Right kidney (tissue), 9 donors: Measurements from ENCODE around the gene TMEM150A.
"Not testable (repeated sequence)": the region's sequence is repeated elsewhere in the genome, so short reads cannot be mapped to it uniquely, and the experiment has no call there.

Experiments
- DNase-seq: peaks from one replicate; pipeline ENCODE4 v3.0.0-alpha.2; 2016
- long read RNA-seq, 8 donors: transcript quantifications; one replicate each; lab custom pipeline, GENCODE V29; 2026

TMEM150A gene, protein sequence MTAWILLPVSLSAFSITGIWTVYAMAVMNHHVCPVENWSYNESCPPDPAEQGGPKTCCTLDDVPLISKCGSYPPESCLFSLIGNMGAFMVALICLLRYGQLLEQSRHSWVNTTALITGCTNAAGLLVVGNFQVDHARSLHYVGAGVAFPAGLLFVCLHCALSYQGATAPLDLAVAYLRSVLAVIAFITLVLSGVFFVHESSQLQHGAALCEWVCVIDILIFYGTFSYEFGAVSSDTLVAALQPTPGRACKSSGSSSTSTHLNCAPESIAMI
- long read RNA-seq, donor 1, transcript TMEM150A-202 (8 exons, 1,518 nt): major isoform, 8 of 15 reads
- long read RNA-seq, donor 1, partial matches to known transcripts: 0 of 15 reads
- long read RNA-seq, donor 1, other reads (novel, unspliced or antisense): 0 of 15 reads
- long read RNA-seq, donor 2, transcript TMEM150A-202 (8 exons, 1,518 nt): major isoform, 13 of 20 reads
- long read RNA-seq, donor 2, transcript TMEM150A-203 (7 exons, 1,776 nt): minor isoform, 7 of 20 reads
- long read RNA-seq, donor 2, partial matches to known transcripts: 0 of 20 reads
- long read RNA-seq, donor 2, other reads (novel, unspliced or antisense): 0 of 20 reads
- long read RNA-seq, donor 3, partial matches to known transcripts: 0 of 7 reads
- long read RNA-seq, donor 3, other reads (novel, unspliced or antisense): 0 of 7 reads
- long read RNA-seq, donor 4, transcript TMEM150A-202 (8 exons, 1,518 nt): major isoform, 6 of 14 reads
- long read RNA-seq, donor 4, partial matches to known transcripts: 0 of 14 reads
- long read RNA-seq, donor 4, other reads (novel, unspliced or antisense): 0 of 14 reads
- long read RNA-seq, donor 5, transcript TMEM150A-203 (7 exons, 1,776 nt): major isoform, 6 of 328 reads
- long read RNA-seq, donor 5, partial matches to known transcripts: 313 of 328 reads
- long read RNA-seq, donor 5, other reads (novel, unspliced or antisense): 5 of 328 reads
- long read RNA-seq, donor 6, transcript TMEM150A-202 (8 exons, 1,518 nt): major isoform, 5 of 10 reads
- long read RNA-seq, donor 6, partial matches to known transcripts: 0 of 10 reads
- long read RNA-seq, donor 6, other reads (novel, unspliced or antisense): 0 of 10 reads
- long read RNA-seq, donor 7, transcript TMEM150A-202 (8 exons, 1,518 nt): major isoform, 14 of 25 reads
- long read RNA-seq, donor 7, transcript TMEM150A-203 (7 exons, 1,776 nt): minor isoform, 8 of 25 reads
- long read RNA-seq, donor 7, partial matches to known transcripts: 0 of 25 reads
- long read RNA-seq, donor 7, other reads (novel, unspliced or antisense): 0 of 25 reads
- long read RNA-seq, donor 8, transcript TMEM150A-202 (8 exons, 1,518 nt): major isoform, 9 of 14 reads
- long read RNA-seq, donor 8, partial matches to known transcripts: 0 of 14 reads
- long read RNA-seq, donor 8, other reads (novel, unspliced or antisense): 0 of 14 reads

DNA sequence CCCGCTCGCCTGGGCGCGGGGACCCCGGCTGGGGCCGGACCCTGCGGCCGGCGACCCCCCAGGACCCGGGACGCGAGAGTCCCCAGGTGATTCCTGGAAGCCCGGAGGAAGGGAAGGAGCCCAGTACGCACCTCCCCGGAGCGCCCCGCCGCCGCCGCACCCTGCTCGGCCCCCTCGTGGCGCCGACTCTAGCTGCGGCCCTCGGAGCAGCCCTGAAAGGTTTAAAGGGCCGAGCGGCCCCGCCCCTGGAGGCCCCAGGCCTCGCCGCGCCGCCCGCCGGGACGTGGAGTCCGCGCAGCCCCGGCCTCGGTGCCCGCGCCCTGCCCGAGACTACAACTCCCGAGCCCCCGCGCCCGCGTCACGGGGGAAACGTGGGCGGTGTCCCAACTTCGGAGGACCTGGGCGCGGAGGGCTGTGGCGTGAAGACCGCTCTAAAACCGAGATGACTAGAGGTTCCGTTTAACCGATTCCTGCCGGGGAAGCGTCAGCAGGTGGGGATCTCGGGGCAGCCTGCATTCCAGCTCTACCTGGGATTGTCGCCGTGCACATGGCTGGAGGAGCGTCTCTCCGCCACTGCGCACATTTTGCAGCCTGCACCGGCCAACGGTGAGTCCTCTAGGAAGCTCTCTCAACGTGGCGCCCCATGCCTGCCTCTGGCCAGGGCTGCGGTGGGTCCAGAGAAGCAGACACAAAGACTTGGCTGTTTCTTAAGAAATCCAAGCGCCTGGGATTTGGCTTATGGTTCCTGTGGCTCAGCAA, at the start of gene TMEM150A:
Gene TMEM150A, minus strand, starts transcription at position 223 of the 759 bp plus-strand sequence. CDS start 750 bp downstream, outside the sequence.
- peak; percentile 86 for DNase-seq

DNA sequence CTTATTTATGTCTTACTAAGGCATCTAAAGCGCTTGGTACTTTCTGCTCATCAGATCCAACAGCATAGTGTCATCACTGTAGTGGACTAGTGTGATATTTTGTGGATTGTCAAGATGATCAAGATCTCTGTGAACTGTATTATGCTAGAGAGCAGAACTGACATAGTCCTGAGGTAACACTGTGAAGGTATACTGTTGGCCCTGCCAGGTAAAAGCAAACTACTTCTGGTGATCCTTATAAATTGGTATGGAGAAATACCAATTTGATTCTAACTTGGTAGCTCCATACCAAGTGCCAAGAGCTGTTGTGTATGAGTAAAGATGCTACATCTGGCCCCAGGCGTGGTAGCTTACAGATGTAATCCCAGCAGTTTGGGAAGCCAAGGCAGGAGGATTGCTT, 49.6 kb upstream of the TMEM150A start:
- DNase-seq: no peak

DNA sequence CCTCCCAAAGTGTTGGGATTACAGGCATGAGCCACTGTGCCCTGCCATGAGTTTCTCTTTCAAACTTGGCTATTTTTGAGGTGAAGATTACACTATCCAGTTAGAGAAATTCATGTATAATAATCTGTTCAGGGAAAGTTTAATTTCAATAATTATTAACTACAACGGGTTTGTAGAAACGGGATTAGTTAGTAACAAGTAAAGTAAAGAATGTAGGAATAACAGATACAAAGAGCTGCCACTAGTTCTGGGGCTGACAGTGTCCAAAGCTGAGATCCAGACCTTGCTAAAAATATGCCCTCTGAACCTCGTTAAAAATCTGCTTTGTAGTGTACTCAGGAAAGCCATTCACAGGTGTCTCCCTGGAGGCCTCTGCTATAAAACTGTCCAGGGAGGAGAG, 48.6 kb upstream of the TMEM150A start:
- no peak for DNase-seq

DNA sequence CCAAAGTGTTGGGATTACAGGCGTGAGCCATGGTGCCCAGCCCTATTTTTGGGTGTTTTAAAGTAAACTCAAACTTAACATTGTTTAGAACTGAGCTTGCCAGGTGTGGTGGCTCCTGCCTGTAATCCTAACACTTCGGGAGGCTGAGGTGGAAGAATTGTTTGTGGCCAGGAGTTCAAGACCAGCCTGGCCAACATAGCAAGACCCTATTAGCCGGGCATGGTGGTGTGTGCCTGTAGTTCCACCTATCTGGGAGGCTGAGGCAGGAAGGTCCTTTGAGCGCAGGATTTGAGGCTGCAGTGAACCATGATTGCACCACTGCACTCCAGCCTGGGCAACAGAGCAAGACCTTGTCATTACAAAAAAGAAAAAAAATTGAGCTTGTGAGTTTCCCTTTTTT, 48.0 kb upstream of the TMEM150A start:
- DNase-seq: no peak

DNA sequence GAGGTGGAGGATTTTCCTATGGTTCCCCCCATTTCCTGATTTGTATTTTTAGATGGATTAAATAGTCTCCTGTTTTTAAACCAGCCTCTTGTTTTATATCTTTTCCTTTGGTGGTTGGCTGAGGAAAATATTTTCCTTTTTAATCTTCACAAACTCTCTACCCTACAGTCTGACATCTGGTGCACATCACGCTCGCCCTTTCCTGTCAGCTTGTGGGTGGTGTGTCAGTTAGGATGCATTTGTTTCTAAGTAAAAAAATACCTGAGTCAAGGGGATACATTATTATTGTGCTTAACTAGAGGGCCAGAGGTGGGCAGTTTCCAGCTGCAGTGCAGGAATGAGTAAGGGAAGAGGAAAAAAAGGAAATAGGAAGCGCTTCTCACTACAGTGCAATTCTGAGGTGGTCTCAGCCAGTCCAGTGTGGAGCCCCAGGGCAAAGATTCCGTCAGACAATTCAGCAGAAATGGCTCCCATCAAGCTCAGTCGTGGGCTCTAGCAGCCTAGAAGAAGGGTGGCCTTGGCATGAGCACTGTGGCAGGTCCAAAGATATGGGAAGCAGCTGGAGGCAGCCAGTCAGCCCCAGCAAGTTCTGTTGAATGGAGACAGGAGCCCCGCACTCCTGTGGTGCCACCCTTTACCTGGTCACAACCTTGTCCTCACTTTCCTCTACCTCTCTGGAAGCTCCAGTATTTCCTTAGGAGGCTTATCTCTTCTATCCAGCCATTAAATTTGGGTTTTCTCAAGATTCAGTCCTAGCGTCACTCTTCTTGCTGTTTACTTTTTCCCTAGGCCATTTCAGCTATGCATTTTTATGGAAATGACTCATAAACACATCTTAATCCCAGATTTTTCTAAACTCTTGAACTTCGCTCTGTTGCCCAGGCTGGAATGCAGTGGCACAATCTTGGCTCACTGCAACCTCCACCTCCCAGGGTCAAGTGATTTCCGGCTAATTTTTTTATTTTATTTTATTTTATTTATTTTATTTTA, 47.0 kb upstream of the TMEM150A start:
- DNase-seq: no peak

DNA sequence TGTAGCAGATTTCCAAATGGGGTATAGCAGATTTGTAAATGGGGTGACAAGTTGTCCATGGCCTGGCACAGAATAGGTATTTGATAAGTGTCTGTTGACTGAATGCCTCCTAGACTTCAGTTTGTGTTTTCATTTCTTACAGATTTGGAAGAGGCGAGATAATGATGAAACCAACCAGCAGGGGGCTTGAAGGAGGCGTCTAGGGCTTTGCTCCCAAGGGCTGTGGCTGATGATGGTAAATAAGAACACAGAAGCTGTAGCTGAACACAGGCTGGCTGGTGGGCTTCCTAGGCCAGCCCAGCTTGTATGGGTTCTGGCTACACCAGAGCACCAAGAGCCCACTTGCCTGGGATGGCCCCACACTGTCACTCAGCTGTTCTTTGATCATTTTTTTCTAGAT, 46.1 kb upstream of the TMEM150A start:
- no peak for DNase-seq

DNA sequence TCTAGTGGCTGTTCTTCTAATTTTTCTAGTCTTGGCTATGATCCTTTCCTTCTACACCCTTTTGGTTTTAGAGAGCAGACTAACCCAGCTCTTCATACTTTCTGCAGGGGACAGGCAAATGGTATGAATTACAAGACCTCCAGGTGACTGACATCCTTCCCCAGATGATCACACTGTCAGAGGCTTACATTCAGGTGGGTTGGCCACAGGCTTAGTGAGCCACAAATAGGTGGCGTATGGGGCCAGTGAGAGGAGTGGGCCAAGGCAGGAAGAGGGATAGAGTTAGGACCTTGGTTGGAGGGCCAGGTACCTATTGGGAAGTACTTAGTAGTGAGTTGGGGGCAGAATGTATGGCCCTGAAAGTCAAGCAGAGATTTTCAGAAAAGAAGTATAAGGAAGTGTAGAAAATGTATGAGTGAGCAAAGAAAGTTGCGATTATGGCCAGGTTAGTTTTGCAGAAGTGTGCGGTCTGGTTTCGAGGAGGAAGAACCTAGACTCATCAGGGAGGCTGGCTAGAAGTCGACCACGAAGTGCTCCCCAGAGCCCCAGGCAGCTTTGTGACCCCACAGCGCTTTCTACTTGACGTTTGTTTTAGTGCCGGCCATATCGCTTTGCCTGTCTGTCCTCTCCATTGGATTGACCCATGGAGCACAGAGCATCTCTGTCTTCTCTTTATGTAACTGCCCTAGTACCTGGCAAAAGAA, 45.5 kb upstream of the TMEM150A start:
- DNase-seq: no peak

DNA sequence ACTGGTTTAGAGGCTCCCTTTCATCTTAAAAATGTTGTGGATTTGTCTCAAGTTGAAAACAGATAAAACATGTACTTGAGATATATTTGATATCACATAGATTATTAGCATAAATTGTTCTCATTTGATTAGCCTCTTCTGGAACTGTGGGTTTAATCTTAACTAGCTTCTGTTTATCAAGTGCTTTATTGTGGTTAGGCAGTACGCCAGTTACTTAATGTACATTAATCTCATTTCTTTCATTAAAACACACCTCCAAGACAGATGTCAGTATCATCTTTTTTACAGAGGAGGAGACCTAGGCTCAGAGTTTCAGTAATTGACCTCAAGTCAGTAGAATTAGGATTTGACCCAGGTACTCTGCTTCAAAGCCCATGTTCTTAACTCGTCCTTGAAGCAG, 43.7 kb upstream of the TMEM150A start:
- DNase-seq: no peak

DNA sequence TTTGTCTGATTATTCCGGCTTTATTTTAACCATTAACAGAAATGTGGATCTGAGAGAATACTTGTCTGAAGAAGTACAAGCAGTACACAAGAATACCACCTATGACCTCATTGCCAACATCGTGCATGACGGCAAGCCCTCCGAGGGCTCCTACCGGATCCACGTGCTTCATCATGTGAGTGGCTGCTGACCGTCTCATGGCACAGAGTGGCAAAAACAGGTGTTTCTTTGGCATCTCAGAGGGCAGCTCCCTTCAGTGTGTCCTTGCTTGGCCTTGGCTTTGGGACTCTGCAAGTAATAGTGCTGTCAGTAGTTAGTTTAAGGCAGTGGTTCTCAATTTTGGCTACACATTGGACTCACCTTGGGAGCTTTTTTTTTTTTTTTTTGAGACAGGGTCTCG, 42.4 kb upstream of the TMEM150A start:
- DNase-seq: no peak

DNA sequence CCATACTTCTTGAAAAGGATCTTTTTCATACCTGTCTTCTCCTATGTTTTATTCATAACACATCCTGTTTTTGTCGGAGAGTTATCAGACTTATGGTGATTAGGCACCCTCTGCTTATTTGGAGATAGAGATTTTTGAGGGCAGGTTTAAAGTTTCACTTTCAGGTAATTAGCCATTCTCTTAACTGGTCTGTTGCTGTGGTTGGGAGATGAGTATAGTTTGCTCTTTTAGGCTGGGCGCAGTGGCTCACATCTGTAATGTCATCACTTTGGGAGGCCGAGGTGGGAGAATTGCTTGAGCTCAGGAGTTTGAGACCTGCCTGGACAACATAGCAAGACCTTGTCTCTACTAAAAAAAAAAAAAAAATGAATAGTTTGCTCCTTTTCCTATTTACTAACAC, 40.2 kb upstream of the TMEM150A start:
- DNase-seq: no peak

DNA sequence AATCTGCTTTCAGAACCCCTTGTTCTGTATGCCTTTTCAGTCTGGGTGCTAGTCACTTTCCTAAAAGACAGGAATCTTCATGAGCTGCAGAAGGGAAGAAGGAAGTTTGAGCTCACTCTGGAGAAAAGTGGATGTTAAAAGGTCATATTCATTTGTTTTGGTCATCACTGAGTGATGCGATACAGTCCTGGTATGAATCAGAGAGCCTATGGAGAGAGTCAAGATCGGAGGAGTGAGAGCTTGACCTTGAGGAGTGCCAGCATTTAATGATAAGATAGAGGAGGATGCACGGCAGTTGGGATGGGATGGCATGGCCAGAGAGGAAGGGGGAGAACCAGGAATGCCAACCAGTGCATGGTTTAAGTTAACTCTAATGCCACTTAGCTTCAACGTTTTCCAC, 33.1 kb upstream of the TMEM150A start:
- no peak for DNase-seq

DNA sequence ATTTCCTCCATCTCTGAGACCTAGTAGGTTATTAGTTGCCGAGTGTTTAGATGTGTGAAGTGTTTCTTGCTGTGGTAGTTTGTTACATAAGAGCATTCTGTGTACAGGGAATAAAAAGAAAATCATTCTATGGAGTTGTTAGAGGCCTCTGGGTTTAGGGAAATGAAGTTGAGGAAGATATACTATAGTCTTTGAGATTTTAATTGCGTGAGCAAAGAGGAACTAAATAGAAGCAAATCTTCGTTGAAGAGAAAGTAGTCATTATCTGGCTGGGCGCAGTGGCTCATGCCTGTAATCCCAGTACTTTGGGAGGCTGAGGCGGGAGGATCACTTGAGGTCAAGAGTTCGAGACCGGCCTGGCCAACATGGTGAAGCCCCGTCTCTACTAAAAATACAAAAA, 32.5 kb upstream of the TMEM150A start:
- no peak for DNase-seq

DNA sequence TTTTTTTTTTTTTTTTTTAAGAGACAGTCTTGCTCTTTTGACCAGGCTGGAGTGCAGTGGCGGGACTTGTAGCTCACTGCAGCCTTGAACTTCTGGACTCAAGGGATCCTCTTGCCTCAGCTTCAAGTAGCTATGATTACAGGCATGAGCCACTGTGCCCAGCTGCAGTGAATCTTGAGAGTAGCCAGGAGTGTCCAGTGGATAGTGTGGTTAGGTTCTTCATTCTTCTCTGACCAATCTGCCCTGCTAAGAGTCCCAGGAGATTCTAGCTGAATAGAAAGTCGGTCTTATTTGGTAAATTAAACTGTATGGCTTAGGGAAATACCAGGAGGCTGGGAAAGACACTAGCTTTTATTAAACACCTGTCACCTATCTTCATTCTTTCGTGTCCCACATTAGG, 28.8 kb upstream of the TMEM150A start:
- DNase-seq: no peak

DNA sequence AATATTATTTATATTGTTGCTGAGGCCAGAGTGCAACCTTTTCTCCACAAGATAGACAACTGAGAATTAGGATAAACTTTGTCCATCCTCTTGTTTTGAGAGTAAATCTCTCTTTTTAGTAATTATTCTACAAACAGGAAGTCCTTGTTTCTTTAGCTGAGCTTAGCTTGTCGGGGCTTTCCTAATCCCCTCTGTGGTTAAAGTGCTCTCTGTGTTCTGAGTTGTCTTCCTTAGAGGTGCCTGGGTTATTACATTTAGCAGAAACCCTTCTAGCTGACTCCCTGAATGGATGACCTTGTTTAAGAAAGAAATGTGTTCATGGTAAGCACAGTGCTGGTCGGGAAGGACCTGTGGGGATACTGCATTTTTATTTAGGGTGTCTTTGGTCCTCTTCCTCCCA, 26.2 kb upstream of the TMEM150A start:
- no peak for DNase-seq

DNA sequence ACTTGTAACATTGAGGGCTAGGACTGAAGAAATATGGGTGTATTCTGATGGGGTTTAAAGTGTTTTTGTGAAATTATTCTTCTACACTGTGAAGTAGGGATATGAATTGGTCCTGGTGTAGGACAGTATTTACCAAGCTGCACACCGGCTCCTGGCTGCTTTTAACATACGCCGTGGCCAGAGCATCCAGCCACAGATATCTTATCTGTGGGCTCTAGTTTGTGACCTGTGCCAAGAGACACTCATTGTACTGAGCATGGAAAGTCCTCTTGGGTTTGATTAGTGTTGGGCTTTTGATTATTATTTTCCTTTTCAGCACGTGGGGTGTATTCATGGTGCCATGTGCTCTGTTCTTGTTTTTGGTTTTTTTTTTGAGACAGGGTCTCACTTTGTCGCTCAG, 21.5 kb upstream of the TMEM150A start:
- DNase-seq: no peak

DNA sequence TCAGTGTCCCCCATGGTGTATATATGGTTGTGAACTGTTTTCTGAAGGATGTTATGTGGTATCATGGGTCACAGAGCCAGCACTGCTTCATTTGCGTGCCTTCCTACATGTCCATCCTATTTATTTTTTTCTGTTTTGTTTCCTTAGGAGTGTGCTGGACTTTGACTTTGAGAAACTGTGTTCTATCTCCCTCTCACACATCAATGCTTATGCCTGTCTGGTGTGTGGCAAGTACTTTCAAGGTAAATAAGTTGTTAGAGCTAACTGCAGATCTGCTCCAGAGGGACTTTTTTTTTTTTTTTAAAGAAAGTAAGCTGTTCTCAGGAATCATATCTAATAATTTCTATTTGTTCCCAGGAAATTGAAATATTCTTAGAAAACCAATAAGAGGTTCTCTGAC, 18.8 kb upstream of the TMEM150A start:
- DNase-seq: no peak

DNA sequence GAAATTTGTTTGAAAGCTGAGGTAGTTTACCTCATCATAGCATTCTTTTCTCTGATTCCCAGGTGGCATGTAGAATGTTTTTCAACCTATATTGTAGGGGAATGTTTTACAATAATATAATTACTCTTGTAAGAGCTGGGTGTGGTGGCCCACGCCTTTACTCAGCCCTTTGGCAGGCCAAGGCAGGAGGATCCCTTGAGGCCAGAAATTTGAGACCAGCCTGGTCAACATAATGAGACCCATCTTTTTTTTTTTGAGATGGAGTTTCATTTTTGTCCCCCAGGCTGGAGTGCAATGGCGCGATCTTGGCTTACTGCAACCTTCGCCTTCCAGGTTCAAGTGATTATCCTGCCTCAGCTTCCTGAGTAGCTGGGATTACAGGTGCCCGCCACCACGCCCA, 17.1 kb upstream of the TMEM150A start:
- no peak for DNase-seq

DNA sequence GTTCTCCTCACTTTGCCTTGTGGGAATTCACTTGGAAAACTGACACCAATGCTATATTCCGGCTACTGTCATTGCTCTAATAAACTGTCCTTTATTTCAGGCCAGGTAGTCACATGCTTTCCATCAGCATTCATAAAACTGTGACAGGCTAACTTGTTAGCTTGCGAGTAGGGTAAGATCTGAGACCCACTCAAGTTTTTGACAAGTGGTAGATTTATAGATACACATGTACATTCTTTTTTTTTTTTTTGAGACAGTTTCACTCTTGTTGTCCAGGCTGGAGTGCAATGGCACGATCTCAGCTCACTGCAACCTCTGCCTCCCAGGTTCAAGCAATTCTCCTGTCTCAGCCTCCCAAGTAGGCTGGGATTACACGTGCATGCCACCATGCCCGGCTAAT, 15.2 kb upstream of the TMEM150A start:
- not testable (repeated sequence) for DNase-seq

DNA sequence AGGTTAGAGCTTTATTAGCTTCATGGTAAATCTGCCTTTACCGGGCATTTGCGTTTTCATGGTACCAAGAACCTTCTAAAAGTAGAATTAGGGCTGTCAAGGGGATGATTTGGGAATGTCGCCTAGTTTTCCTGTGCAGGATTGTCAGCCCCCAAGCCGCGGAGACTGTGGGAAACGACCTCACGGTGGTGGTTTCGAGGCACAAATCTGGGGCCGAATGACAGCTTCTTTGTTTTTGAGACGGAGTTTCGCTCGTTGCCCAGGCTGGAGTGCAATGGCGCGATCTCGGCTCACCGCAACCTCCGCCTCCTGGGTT, 12.9 kb upstream of the TMEM150A start:
- no peak for DNase-seq

DNA sequence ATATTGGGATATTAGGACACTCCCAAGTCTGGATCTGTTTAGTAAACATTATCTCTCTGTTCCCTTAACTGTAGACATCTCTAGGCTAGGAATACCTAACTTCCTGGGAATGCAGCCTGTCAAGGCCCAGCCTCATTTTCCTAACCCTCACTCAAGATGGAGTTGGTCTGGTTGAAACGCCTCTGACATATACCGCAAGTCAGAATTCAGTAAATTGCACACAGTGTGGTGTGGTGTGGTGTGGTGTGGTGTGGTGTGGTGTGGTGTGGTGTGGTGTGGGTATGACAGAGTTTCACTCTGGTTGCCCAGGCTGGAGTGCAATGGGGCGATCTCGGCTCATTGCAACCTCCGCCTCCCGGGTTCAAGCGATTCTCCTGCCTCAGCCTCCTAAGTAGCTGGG, 12.3 kb upstream of the TMEM150A start:
- not testable (repeated sequence) for DNase-seq
